ENCODE results near the gene DYNLT3.

The DYNLT3 gene

GRCh38 chrX:37818031-37818430 is 29.3 kb downstream of the DYNLT3 start:
- Histone ChIP-seq H3K4me1 (ENCODE audit: control insufficient read depth, low read length) (peaks cover 89% of the 10 kb centered on the region), H3K9me3 (ENCODE audit: control insufficient read depth, insufficient read depth, low read length) (no peaks in the 10 kb centered on the region), H3K36me3 (ENCODE audit: control insufficient read depth, low read length) (peaks cover 3% of the 10 kb centered on the region; the same call in 1 of the 2 replicates), H3K79me2 (ENCODE audit: control insufficient read depth, low read length) (no peaks in the 10 kb centered on the region), H3K27ac (ENCODE audit: low read depth, low read length) (peak overlapping the region; percentile 99), H3F3A (ENCODE audit: control insufficient read depth, insufficient read depth) (peaks cover 24% of the 10 kb centered on the region), H3K4me2 (ENCODE audit: low read length) (peak overlapping the region; percentile 88), H4K20me1 (ENCODE audit: control insufficient read depth, insufficient read depth, low read depth, low read length) (no peaks in the 10 kb centered on the region), H3K27me3 (ENCODE audit: control insufficient read depth, low read length) (no peaks in the 10 kb centered on the region), H3K9me2 (replicated peaks; ENCODE audit: control insufficient read depth, low read length) (no peaks in the 10 kb centered on the region), H3K4me3 (ENCODE audit: low read length) (peak overlapping the region; percentile 72)
- no peak for TF ChIP-seq EZH2phosphoT487 (IDR thresholded peaks at IDR 0.05; ENCODE audit: borderline replicate concordance, low read length)
- no peak for TF ChIP-seq CTCF (IDR thresholded peaks at IDR 0.05; ENCODE audit: low read depth, low read length, poor library complexity, severe bottlenecking)

- no peaks in the 10 kb centered on the region for H3K9me2 ChIP-seq (replicated peaks; ENCODE audit: control insufficient read depth, low read length)
- H3F3A ChIP-seq (ENCODE audit: control insufficient read depth, insufficient read depth) = peaks cover 24% of the 10 kb centered on the region
- H3K9me3 ChIP-seq (ENCODE audit: control insufficient read depth, insufficient read depth, low read length) = no peaks in the 10 kb centered on the region
- H3K27ac ChIP-seq (ENCODE audit: low read depth, low read length) = peak overlapping the region; percentile 99
- no peak for TF ChIP-seq EZH2phosphoT487 (IDR thresholded peaks at IDR 0.05; ENCODE audit: borderline replicate concordance, low read length)
- no peak for TF ChIP-seq CTCF (IDR thresholded peaks at IDR 0.05; ENCODE audit: low read depth, low read length, poor library complexity, severe bottlenecking)
- H3K4me1 ChIP-seq (ENCODE audit: control insufficient read depth, low read length) = peaks cover 89% of the 10 kb centered on the region
- H3K4me3 ChIP-seq (ENCODE audit: low read length) = peak overlapping the region; percentile 72
- H3K36me3 ChIP-seq (ENCODE audit: control insufficient read depth, low read length) = peaks cover 5% of the 10 kb centered on the region; the same call in 1 of the 2 replicates
- H3K27me3 ChIP-seq (ENCODE audit: control insufficient read depth, low read length) = no peaks in the 10 kb centered on the region
- H3K4me2 ChIP-seq (ENCODE audit: low read length) = peak overlapping the region; percentile 88
- H3K79me2 ChIP-seq (ENCODE audit: control insufficient read depth, low read length) = no peaks in the 10 kb centered on the region
- H4K20me1 ChIP-seq (ENCODE audit: control insufficient read depth, insufficient read depth, low read depth, low read length) = no peaks in the 10 kb centered on the region
Observed at GRCh38 chrX:37817579-37817978, 29.8 kb downstream of the DYNLT3 start.

- H3F3A ChIP-seq (ENCODE audit: control insufficient read depth, insufficient read depth) = peaks cover 24% of the 10 kb centered on the region
- H3K4me3 ChIP-seq (ENCODE audit: low read length) = peak overlapping the region; percentile 72
- peak overlapping the region; percentile 88 for H3K4me2 ChIP-seq (ENCODE audit: low read length)
- peaks cover 8% of the 10 kb centered on the region for H3K36me3 ChIP-seq (ENCODE audit: control insufficient read depth, low read length)
- no peaks in the 10 kb centered on the region for H3K79me2 ChIP-seq (ENCODE audit: control insufficient read depth, low read length)
- no peaks in the 10 kb centered on the region for H3K27me3 ChIP-seq (ENCODE audit: control insufficient read depth, low read length)
- no peaks in the 10 kb centered on the region for H3K9me3 ChIP-seq (ENCODE audit: control insufficient read depth, insufficient read depth, low read length)
- H3K27ac ChIP-seq (ENCODE audit: low read depth, low read length) = peak overlapping the region; percentile 99
- H3K4me1 ChIP-seq (ENCODE audit: control insufficient read depth, low read length) = peaks cover 89% of the 10 kb centered on the region
- H3K9me2 ChIP-seq (replicated peaks; ENCODE audit: control insufficient read depth, low read length) = no peaks in the 10 kb centered on the region
- TF ChIP-seq EZH2phosphoT487 (IDR thresholded peaks at IDR 0.05; ENCODE audit: borderline replicate concordance, low read length) (no peak), CTCF (IDR thresholded peaks at IDR 0.05; ENCODE audit: low read depth, low read length, poor library complexity, severe bottlenecking) (no peak)
- H4K20me1 ChIP-seq (ENCODE audit: control insufficient read depth, insufficient read depth, low read depth, low read length) = no peaks in the 10 kb centered on the region
Observed at GRCh38 chrX:37817176-37817575, 30.2 kb downstream of the DYNLT3 start.

Measured in DOHH2 (cell line).